Panc1 (cell line): ENCODE measurements around the gene LMAN2L.

ENCODE experiments used
- CTCF ChIP-seq: fragments of 450-650 bp; IDR thresholded peaks from 2 replicates; pipeline ENCODE4 v1.5.1; 2017; ENCODE audit warnings: mild to moderate bottlenecking
- POLR2AphosphoS5 ChIP-seq: IDR thresholded peaks from 2 replicates; pipeline ENCODE4 v1.6.1; 2012; ENCODE audit warnings: mild to moderate bottlenecking, low read depth, low read length, moderate library complexity
- SIN3A ChIP-seq: IDR thresholded peaks from 2 replicates; pipeline ENCODE4 v1.6.1; 2012; ENCODE audit warnings: low read depth, mild to moderate bottlenecking, low read length, moderate library complexity, borderline replicate concordance; ENCODE audit not compliant: insufficient read depth
- TCF7L2 ChIP-seq: IDR thresholded peaks from 2 replicates; pipeline ENCODE4 v1.6.1; 2011; ENCODE audit warnings: mild to moderate bottlenecking, low read depth, low read length, inconsistent platforms

GRCh38 chr2:96759548-96759947 is 19.7 kb upstream of the LMAN2L start:
- TF ChIP-seq SIN3A (no peak), CTCF (no peak), POLR2AphosphoS5 (no peak), TCF7L2 (no peak)
